IMR-90 (cell line): ENCODE data around the gene TRIM2. TPM values are rescaled to one million over a fixed set of nuclear protein-coding genes. Genes with fewer than 3 reads are reported as not detected.

Source experiments
- ATAC-seq: fragments of 200-7000 bp; cut with Tn5 transposase; 2 replicates; pipeline ENCODE4 v1.9.1; 2020; ENCODE audit warnings: low read depth, mild to moderate bottlenecking, moderate library complexity
- BruUV-seq: library from RNA; stranded (reverse); fragments of 400-500 nt; replicated peaks from 2 replicates; lab custom pipeline; 2021; lab: Mats Ljungman, UMichigan
- CTCF ChIA-PET: fragments of 300-600 bp; formaldehyde crosslinking; extraction: SDS; loops from one replicate; lab custom pipeline; 2021; ENCODE audit warnings: antibody characterized with exemption; lab: Yijun Ruan, JAX
- POLR2A ChIA-PET: fragments of 300-600 bp; sonication (Branson Sonifier 250); formaldehyde crosslinking; loops from one replicate; lab custom pipeline; 2022; ENCODE audit warnings: antibody characterized with exemption; ENCODE audit not compliant: unreplicated experiment; lab: Charles Lee
- DNase-seq: peaks from one replicate; pipeline ENCODE4 v3.0.0; 2013
- H2AFZ ChIP-seq: replicated peaks from 2 replicates; pipeline ENCODE3; 2013; ENCODE audit warnings: low read length, mild to moderate bottlenecking; ENCODE audit not compliant: poor library complexity
- H2AK5ac ChIP-seq: 2 replicates; pipeline ENCODE4 v1.6.1; 2013; ENCODE audit warnings: low read depth, low read length, inconsistent platforms
- H2AK9ac ChIP-seq: replicated peaks from 2 replicates; pipeline ENCODE3; 2013; ENCODE audit warnings: mild to moderate bottlenecking, low read depth, low read length, moderate library complexity; ENCODE audit not compliant: poor library complexity
- H2BK120ac ChIP-seq: 2 replicates; pipeline ENCODE4 v1.6.1; 2013; ENCODE audit warnings: low read depth, low read length, inconsistent platforms
- H2BK15ac ChIP-seq: 3 replicates; pipeline ENCODE4 v1.6.1; 2013; ENCODE audit warnings: low read depth, low read length, inconsistent platforms
- H2BK20ac ChIP-seq: 2 replicates; pipeline ENCODE4 v1.6.1; 2013; ENCODE audit warnings: low read depth, mild to moderate bottlenecking, inconsistent platforms, low read length, moderate library complexity
- H2BK5ac ChIP-seq: 2 replicates; pipeline ENCODE4 v1.6.1; 2013; ENCODE audit warnings: mild to moderate bottlenecking, low read depth, low read length, inconsistent platforms; ENCODE audit not compliant: poor library complexity, severe bottlenecking
- H3K14ac ChIP-seq: replicated peaks from 2 replicates; pipeline ENCODE4 v1.6.1; 2013; ENCODE audit warnings: low read depth, low read length, inconsistent platforms
- H3K18ac ChIP-seq: 2 replicates; pipeline ENCODE4 v1.6.1; 2013; ENCODE audit warnings: low read depth, low read length, control low read depth
- H3K23ac ChIP-seq: 2 replicates; pipeline ENCODE4 v1.6.1; 2013; ENCODE audit warnings: low read depth, low read length, inconsistent platforms
- H3K27ac ChIP-seq: 2 replicates; pipeline ENCODE4 v1.5.1; 2013; ENCODE audit warnings: mild to moderate bottlenecking, control low read depth, low read length; ENCODE audit not compliant: insufficient read depth
- H3K27me3 ChIP-seq: 2 replicates; pipeline ENCODE4 v1.6.1; 2013; ENCODE audit warnings: low read length; ENCODE audit not compliant: control insufficient read depth, insufficient read depth
- H3K36me3 ChIP-seq: 2 replicates; pipeline ENCODE4 v1.6.1; 2013; ENCODE audit warnings: low read length, mixed read lengths; ENCODE audit not compliant: control insufficient read depth, insufficient read depth
- H3K4ac ChIP-seq: 2 replicates; pipeline ENCODE4 v1.6.1; 2013; ENCODE audit warnings: low read depth, low read length, inconsistent platforms
- H3K4me1 ChIP-seq: 2 replicates; pipeline ENCODE4 v1.6.1; 2013; ENCODE audit warnings: low read length, mixed read lengths; ENCODE audit not compliant: control insufficient read depth, insufficient read depth
- H3K4me2 ChIP-seq: 2 replicates; pipeline ENCODE4 v1.6.1; 2013; ENCODE audit warnings: low read depth, mild to moderate bottlenecking, control low read depth, low read length, moderate library complexity
- H3K4me3 ChIP-seq: 2 replicates; pipeline ENCODE4 v1.5.1; 2013; ENCODE audit warnings: low read depth, mild to moderate bottlenecking, control low read depth, low read length, moderate library complexity; ENCODE audit not compliant: insufficient read depth
- H3K56ac ChIP-seq: 2 replicates; pipeline ENCODE4 v1.6.1; 2013; ENCODE audit warnings: low read length, inconsistent platforms; ENCODE audit not compliant: insufficient read depth; ENCODE audit errors: extremely low read depth
- H3K79me1 ChIP-seq, 2 experiments: 2 replicates each; pipeline ENCODE4 v1.6.1; 2013; ENCODE audit warnings: low read length in 2 of 2, inconsistent platforms in 1 of 2, low read depth in 1 of 2
- H3K9ac ChIP-seq: 2 replicates; pipeline ENCODE4 v1.6.1; 2013; ENCODE audit warnings: low read depth, low read length, control low read depth
- H3K9me1 ChIP-seq: 2 replicates; pipeline ENCODE4 v1.6.1; 2013; ENCODE audit warnings: low read length, inconsistent platforms; ENCODE audit not compliant: insufficient read depth
- H3K9me3 ChIP-seq: 2 replicates; pipeline ENCODE4 v1.6.1; 2013; ENCODE audit warnings: low read length; ENCODE audit not compliant: control insufficient read depth, insufficient read depth
- H4K20me1 ChIP-seq: 2 replicates; pipeline ENCODE4 v1.6.1; 2013; ENCODE audit warnings: low read length, inconsistent platforms; ENCODE audit not compliant: insufficient read depth
- H4K5ac ChIP-seq: 2 replicates; pipeline ENCODE4 v1.6.1; 2013; ENCODE audit warnings: mild to moderate bottlenecking, low read depth, low read length, control low read depth
- H4K8ac ChIP-seq, 2 experiments: 2 replicates each; pipeline ENCODE4 v1.6.1; 2013; ENCODE audit warnings: low read depth in 2 of 2, low read length in 2 of 2, control low read depth in 1 of 2, inconsistent platforms in 1 of 2
- H4K91ac ChIP-seq: 2 replicates; pipeline ENCODE4 v1.6.1; 2013; ENCODE audit warnings: low read depth, low read length, inconsistent platforms; ENCODE audit not compliant: insufficient read depth
- BHLHE40 ChIP-seq: fragments of 150-350 bp; IDR thresholded peaks from 2 replicates; pipeline ENCODE4 v1.6.1; 2016; ENCODE audit warnings: mild to moderate bottlenecking, low read depth, low read length
- CEBPB ChIP-seq: IDR thresholded peaks from 2 replicates; pipeline ENCODE4 v1.6.1; 2012; ENCODE audit warnings: low read depth, low read length, improper control_type of control experiment
- CHD1 ChIP-seq: IDR thresholded peaks from 2 replicates; pipeline ENCODE4 v1.6.1; 2012; ENCODE audit warnings: low read depth, low read length, improper control_type of control experiment
- CTCF ChIP-seq: conservative IDR thresholded peaks from 2 replicates; pipeline ENCODE4 v1.5.1; 2012; ENCODE audit warnings: mild to moderate bottlenecking, low read depth, low read length, improper control_type of control experiment
- FOS ChIP-seq: fragments of 150-350 bp; IDR thresholded peaks from 2 replicates; pipeline ENCODE4 v1.6.1; 2016; ENCODE audit warnings: low read depth, low read length
- MAFK ChIP-seq: IDR thresholded peaks from 2 replicates; pipeline ENCODE4 v1.6.1; 2012; ENCODE audit warnings: low read depth, low read length, improper control_type of control experiment
- MAZ ChIP-seq: IDR thresholded peaks from 2 replicates; pipeline ENCODE4 v1.6.1; 2012; ENCODE audit warnings: low read depth, mild to moderate bottlenecking, low read length, improper control_type of control experiment, moderate library complexity, borderline replicate concordance
- MXI1 ChIP-seq: IDR thresholded peaks from 2 replicates; pipeline ENCODE4 v1.6.1; 2012; ENCODE audit warnings: low read depth, mild to moderate bottlenecking, low read length, moderate library complexity, borderline replicate concordance
- NFE2L2 ChIP-seq: fragments of 150-350 bp; IDR thresholded peaks from 2 replicates; pipeline ENCODE4 v1.6.1; 2016; ENCODE audit warnings: low read depth, mild to moderate bottlenecking, low read length
- RAD21 ChIP-seq: IDR thresholded peaks from 2 replicates; pipeline ENCODE4 v1.6.1; 2012; ENCODE audit warnings: low read length, improper control_type of control experiment
- RCOR1 ChIP-seq: IDR thresholded peaks from 2 replicates; pipeline ENCODE4 v1.6.1; 2012; ENCODE audit warnings: mild to moderate bottlenecking, low read length, improper control_type of control experiment; ENCODE audit not compliant: insufficient replicate concordance
- RFX5 ChIP-seq: IDR thresholded peaks from 2 replicates; pipeline ENCODE4 v1.8.0; 2012; ENCODE audit warnings: low read depth, mild to moderate bottlenecking, low read length, moderate library complexity
- SMC3 ChIP-seq: fragments of 150-350 bp; IDR thresholded peaks from 2 replicates; pipeline ENCODE4 v1.6.1; 2016; ENCODE audit warnings: low read depth, mild to moderate bottlenecking, antibody characterized with exemption, low read length, moderate library complexity
- WGBS, 2 experiments: methylation state at CpG; one replicate each; pipeline versions ENCODE4 v1.1.5 to v1.1.7; 2013; ENCODE audit warnings: missing lambda C conversion rate in 2 of 2; ENCODE audit not compliant: insufficient read length in 1 of 2; ENCODE audit errors: extremely low coverage in 2 of 2; 5-methylcytosine and 5-hydroxymethylcytosine counted together
- dilution Hi-C: fragments of 300-500 bp; cut with HindIII; formaldehyde crosslinking; loops from one replicate; pipeline ENCODE4 v1.14.3; 2018; ENCODE audit warnings: low sequenced_read_pairs; ENCODE audit not compliant: unreplicated experiment
- in situ Hi-C: fragments of 300-500 bp; cut with MboI; formaldehyde crosslinking; loops from 3 replicates; pipeline ENCODE4 v1.14.3; 2019; ENCODE audit warnings: low sequenced_read_pairs, inconsistent platforms, mixed read lengths
- intact Hi-C: fragments of 100-400 bp; cut with micrococcal nuclease; formaldehyde crosslinking; loops from 2 replicates; pipeline ENCODE4 v1.10.0; 2022
- polyA plus RNA-seq, 3 experiments: library from polyadenylated mRNA; depleted of rRNA; stranded (reverse); fragments of >200 nt; gene quantifications; 2 replicates each; pipeline ENCODE4 v1.2.3, GENCODE V29; 2012; ENCODE audit warnings: low replicate concordance in 1 of 3
- total RNA-seq: library from RNA; depleted of rRNA; stranded (reverse); fragments of >200 nt; gene quantifications from 2 replicates; pipeline ENCODE4 v1.2.3, GENCODE V29; 2012
- TF ChIP-seq, protein P1 (sequence below): fragments of 150-350 bp; IDR thresholded peaks from 2 replicates; pipeline ENCODE4 v1.6.1; 2016; ENCODE audit warnings: low read depth, mild to moderate bottlenecking, low read length, moderate library complexity, borderline replicate concordance
- TF ChIP-seq, protein P2 (sequence below): fragments of 150-350 bp; IDR thresholded peaks from 2 replicates; pipeline ENCODE4 v1.6.1; 2017; ENCODE audit warnings: mild to moderate bottlenecking, antibody characterized with exemption, low read length, low read depth

The TRIM2 gene
- total and polyA plus RNA-seq, 2 of the 4 experiments (the other 2 are of a cell fraction): 16.0 to 64.2 TPM

DNA sequence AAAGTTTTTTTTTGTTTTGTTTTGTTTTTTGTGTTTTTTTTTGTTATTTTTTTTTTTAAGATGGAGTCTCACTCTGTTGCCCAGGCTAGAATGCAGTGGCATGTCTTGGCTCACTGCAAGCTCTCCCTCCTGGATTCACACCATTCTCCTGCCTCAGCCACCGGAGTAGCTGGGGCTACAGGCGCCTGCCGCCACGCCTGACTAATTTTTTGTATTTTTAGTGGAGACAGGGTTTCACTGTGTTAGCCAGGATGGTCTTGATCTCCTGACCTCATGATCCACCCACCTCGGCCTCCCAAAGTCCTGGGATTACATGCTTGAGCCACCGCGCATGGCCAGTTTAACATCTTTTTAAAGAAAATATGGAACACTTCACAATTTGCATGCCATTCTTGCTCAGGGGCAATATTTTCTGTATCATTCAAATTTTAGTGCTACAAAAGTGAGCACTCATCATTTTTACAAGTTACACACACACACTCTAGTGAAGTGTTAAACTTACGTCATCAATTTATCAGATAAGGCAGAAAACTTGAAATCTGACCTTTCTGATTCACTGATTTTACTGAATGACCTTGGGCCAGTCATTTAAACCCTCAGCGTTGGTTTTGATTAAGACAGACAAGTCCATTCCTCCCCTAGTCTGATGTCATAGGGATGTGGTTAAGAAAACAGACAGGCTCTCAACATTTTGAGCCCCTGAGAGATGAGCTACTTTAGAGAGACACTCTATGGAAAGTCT is 61.2 kb downstream of the TRIM2 start:
- DNase-seq: no peak
- Histone ChIP-seq H2BK120ac (no peak overlapping the region), H3K27me3 (no peaks in the 10 kb centered on the region), H3K9me1 (0 out of 2 replicates have a peak, but pooled peaks cover 4% of the 10 kb centered on the region), H3K9ac (no peak overlapping the region), H3K18ac (no peak overlapping the region), H3K36me3 (no peaks in the 10 kb centered on the region; the same call in 1 of the 2 replicates), H2BK5ac (no peak overlapping the region), H2BK15ac (no peak overlapping the region), H3K79me1 (peaks cover 15 to 36% of the 10 kb centered on the region in 2 experiments; a peak in 3 of 4 replicates), H3K4me2 (no peak overlapping the region), H4K5ac (no peak overlapping the region), H3K9me3 (peaks cover 2% of the 10 kb centered on the region), H3K23ac (no peak overlapping the region), H3K4ac (no peak overlapping the region), H3K56ac (no peak overlapping the region), H4K8ac (no peak overlapping the region), H3K14ac (no peak overlapping the region), H4K20me1 (peaks cover 29% of the 10 kb centered on the region; the same call in 1 of the 2 replicates), H3K27ac (no peak overlapping the region), H4K91ac (no peak overlapping the region), H2AFZ (no peak overlapping the region), H2AK9ac (no peak overlapping the region), H3K4me3 (no peak overlapping the region), H3K4me1 (peaks cover 3% of the 10 kb centered on the region; the same call in 1 of the 2 replicates), H2BK20ac (no peak overlapping the region), H2AK5ac (no peak overlapping the region)
- POLR2A ChIA-PET: no interaction called here
- intact Hi-C loops: no loop called here
- no peak for ATAC-seq
- CTCF ChIA-PET: no interaction called here
- in situ Hi-C loops: no loop called here
- 100% methylated on average over 3 of the region's 9 CpGs; no CpG with 5 or more reads in 1 of the 2 experiments for WGBS, 2 experiments
- dilution Hi-C loops: no loop called here
- no TSS peak for BruUV-seq
- no peak for TF ChIP-seq RAD21
- no peak for TF ChIP-seq MXI1
- no peak for TF ChIP-seq CTCF
- no peak for TF ChIP-seq RCOR1
- TF ChIP-seq RFX5: no peak
- no peak for TF ChIP-seq NFE2L2
- no peak for TF ChIP-seq FOS
- no peak for TF ChIP-seq SMC3
- no peak; the same call in 1 of the 2 replicates for TF ChIP-seq MAFK
- TF ChIP-seq, protein P1, sequence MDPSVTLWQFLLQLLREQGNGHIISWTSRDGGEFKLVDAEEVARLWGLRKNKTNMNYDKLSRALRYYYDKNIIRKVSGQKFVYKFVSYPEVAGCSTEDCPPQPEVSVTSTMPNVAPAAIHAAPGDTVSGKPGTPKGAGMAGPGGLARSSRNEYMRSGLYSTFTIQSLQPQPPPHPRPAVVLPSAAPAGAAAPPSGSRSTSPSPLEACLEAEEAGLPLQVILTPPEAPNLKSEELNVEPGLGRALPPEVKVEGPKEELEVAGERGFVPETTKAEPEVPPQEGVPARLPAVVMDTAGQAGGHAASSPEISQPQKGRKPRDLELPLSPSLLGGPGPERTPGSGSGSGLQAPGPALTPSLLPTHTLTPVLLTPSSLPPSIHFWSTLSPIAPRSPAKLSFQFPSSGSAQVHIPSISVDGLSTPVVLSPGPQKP: no peak
- TF ChIP-seq CEBPB: no peak
- TF ChIP-seq BHLHE40: no peak
- no peak for TF ChIP-seq MAZ
- no peak for TF ChIP-seq CHD1
- TF ChIP-seq, protein P2, sequence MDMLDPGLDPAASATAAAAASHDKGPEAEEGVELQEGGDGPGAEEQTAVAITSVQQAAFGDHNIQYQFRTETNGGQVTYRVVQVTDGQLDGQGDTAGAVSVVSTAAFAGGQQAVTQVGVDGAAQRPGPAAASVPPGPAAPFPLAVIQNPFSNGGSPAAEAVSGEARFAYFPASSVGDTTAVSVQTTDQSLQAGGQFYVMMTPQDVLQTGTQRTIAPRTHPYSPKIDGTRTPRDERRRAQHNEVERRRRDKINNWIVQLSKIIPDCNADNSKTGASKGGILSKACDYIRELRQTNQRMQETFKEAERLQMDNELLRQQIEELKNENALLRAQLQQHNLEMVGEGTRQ: no peak
